ENCODE measurements around the gene HSFY1. TPM values are rescaled to one million over a fixed set of nuclear protein-coding genes. Genes with fewer than 3 reads are reported as not detected.
"Not testable (repeated sequence)": the region's sequence is repeated elsewhere in the genome, so short reads cannot be mapped to it uniquely, and the experiment has no call there.

HSFY1 gene
- not detected in 2 replicates for total RNA-seq (2014; rRNA removed; shearing (Covaris generic))

DNA sequence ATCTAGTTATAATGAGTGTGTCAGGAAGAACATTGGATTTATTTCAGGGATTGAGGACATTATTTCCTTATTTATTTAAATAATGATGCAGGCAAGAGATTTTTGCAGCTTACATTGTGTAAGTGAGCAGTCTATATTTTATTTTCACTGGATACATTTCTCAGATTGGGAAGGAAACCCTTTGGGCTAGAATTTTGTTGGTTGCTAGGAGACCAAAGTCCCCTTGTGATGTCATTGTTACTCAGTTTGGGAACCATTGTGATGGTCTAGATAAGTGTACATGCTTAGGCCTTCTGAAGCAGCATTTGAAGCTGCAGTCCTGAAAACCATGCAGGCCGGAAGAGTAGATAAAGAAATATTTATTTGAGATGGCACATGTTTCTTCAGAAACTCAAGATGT lies at the start of gene HSFY1:
Gene HSFY1 (plus strand): TSS at position 301 of the 400 bp plus-strand sequence. CDS start 68 bp downstream, at position 369.
- H3K36me3 ChIP-seq (replicated peaks; ENCODE audit: control insufficient read depth, insufficient read depth, low read length); DNase-seq; H3K4me3 ChIP-seq (ENCODE audit: insufficient read depth, low read depth, low read length); H3K27me3 ChIP-seq (ENCODE audit: control insufficient read depth, insufficient read depth, low read length): not testable (repeated sequence)

- not testable (repeated sequence) for H3K27me3 ChIP-seq (ENCODE audit: control insufficient read depth, insufficient read depth, low read length); H3K36me3 ChIP-seq (replicated peaks; ENCODE audit: control insufficient read depth, insufficient read depth, low read length); DNase-seq; H3K4me3 ChIP-seq (ENCODE audit: insufficient read depth, low read depth, low read length)
Measured at GRCh38 chrY:18504266-18504665, 42.3 kb upstream of the HSFY1 start.

DNA sequence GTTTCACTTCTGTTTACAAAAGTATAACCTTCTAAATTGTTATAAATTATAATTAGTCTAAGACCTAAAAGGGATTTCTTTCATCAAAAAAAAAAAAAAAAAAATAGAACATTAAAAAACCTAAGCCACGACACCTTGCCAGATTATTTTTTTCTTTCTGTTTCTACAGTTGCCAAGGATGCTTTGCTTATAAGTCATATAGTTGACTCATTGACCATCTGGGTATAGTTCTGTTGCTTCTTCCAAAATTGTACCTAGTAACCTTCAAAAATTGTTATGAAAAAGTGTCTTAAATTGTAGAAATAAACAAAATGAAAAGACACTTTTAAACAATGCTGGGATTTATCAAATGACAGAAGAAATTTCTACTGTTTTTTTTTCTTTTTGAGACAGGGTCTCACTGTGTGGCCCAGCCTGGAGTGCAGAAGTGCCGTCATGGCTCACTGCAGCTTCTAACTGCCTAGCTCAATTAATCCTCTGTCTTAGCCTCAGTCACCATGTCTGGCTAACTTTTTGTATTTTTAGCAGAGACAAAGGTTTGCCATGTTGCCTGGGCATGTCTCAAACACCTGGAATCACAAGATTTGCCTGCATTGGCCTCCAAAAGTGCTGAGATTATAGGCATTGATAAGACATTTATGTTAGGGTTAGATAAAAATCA lies 15.4 kb upstream of the HSFY1 start:
- not testable (repeated sequence) for H3K27me3 ChIP-seq (ENCODE audit: control insufficient read depth, insufficient read depth, low read length); H3K4me3 ChIP-seq (ENCODE audit: insufficient read depth, low read depth, low read length); H3K36me3 ChIP-seq (replicated peaks; ENCODE audit: control insufficient read depth, insufficient read depth, low read length); DNase-seq

DNA sequence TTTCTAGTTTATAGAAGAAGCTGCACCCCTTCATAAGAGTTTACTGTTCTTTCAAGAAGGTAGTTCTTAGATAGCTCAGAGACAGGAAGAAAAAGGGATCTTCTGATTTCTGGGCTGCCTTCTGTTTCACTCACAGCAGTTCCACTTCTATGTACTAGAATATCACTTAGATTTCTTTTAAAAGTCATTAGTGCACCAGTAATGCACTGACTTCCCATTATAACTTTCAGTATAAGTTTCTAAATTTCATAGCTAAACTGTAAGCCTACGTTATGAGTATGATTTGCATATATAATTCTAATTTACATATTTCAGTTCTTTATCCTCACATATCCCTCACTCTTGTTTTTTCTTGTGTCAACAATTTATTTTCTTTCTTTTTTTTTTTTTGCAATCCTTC lies 7.6 kb upstream of the HSFY1 start:
- not testable (repeated sequence) for H3K27me3 ChIP-seq (ENCODE audit: control insufficient read depth, insufficient read depth, low read length); H3K4me3 ChIP-seq (ENCODE audit: insufficient read depth, low read depth, low read length); H3K36me3 ChIP-seq (replicated peaks; ENCODE audit: control insufficient read depth, insufficient read depth, low read length); DNase-seq

DNA sequence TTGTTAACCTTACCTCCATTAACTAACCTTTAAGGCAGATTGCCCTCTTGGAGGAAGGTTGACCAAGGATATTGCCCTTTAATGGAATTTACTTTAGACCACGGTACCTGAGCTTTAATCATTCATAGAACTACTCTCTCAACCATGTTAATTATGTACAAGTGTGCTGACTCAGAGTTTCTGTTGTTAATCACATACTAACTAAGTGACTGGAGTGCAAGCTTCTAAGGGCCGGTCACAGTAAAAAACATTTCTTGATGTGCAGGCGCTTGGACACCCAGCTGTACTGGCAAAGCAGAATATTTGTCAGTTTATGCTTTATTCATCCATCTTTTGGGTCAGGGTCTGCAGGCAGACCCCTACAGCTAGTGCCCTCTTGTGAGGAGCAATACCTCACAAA lies 6.6 kb downstream of the HSFY1 start:
- H3K4me3 ChIP-seq (ENCODE audit: insufficient read depth, low read depth, low read length); H3K36me3 ChIP-seq (replicated peaks; ENCODE audit: control insufficient read depth, insufficient read depth, low read length); H3K27me3 ChIP-seq (ENCODE audit: control insufficient read depth, insufficient read depth, low read length); DNase-seq: not testable (repeated sequence)

DNA sequence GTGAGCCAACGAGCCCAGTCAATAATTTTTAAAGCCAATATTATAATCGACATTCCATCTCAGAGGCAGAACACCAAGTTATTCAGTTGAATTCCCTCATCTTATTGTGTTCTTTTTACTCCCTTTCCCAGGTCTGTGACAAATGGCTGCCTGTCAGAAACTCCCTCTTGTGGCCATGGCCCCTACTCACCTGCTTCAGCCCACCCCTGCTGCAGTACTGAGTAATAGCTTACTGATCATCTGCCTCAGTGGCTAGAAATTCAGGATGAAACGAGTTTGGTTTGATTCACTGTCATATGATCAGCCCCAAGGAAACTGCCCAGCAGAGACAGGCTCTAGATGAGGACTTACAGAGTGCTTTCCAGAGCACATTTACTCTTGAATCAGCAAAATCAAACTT lies 19.4 kb downstream of the HSFY1 start:
- H3K27me3 ChIP-seq (ENCODE audit: control insufficient read depth, insufficient read depth, low read length); DNase-seq; H3K36me3 ChIP-seq (replicated peaks; ENCODE audit: control insufficient read depth, insufficient read depth, low read length); H3K4me3 ChIP-seq (ENCODE audit: insufficient read depth, low read depth, low read length): not testable (repeated sequence)

Other genes starting within 250 kb of the HSFY1 start
- gene HSFY2, start 227.0 kb downstream of the HSFY1 start, total RNA-seq (2014; rRNA removed; shearing (Covaris generic)), result not detected in 2 replicates